Activated CD4-positive, alpha-beta T cell treated with anti-CD3 and anti-CD28 coated beads, Interleukin-2, amount 10 ng/mL, durations not matched to agents 7 days and 5 days (primary cell): ENCODE measurements around the gene CXCR5. TPM values are rescaled to one million over a fixed set of nuclear protein-coding genes. Genes with fewer than 3 reads are reported as not detected.

Experiments used
- CTCF ChIA-PET: fragments of 350-600 bp; sonication (Branson Sonifier 250); formaldehyde crosslinking; loops from one replicate; lab custom pipeline; 2021; ENCODE audit warnings: antibody characterized with exemption; lab: Charles Lee
- POLR2A ChIA-PET: fragments of 350-600 bp; sonication (Branson Sonifier 250); formaldehyde crosslinking; loops from one replicate; lab custom pipeline; 2021; ENCODE audit warnings: antibody characterized with exemption; lab: Charles Lee
- DNase-seq: peaks from one replicate; pipeline ENCODE4 v3.0.0-alpha.2; 2020
- H3K27ac Mint-ChIP-seq: one replicate; pipeline ENCODE4 v1.8.0; 2021; ENCODE audit warnings: mild to moderate bottlenecking, moderate library complexity, mixed read lengths
- H3K27me3 Mint-ChIP-seq: one replicate; pipeline ENCODE4 v1.8.0; 2021; ENCODE audit warnings: mixed read lengths
- H3K36me3 Mint-ChIP-seq: one replicate; pipeline ENCODE4 v1.8.0; 2021; ENCODE audit warnings: low read depth, mixed read lengths
- H3K4me1 Mint-ChIP-seq: one replicate; pipeline ENCODE4 v1.8.0; 2021; ENCODE audit warnings: mixed read lengths
- H3K4me3 Mint-ChIP-seq: one replicate; pipeline ENCODE4 v1.8.0; 2021; ENCODE audit warnings: mild to moderate bottlenecking, moderate library complexity, mixed read lengths
- H3K9me3 Mint-ChIP-seq: one replicate; pipeline ENCODE4 v1.8.0; 2021; ENCODE audit warnings: mixed read lengths
- total RNA-seq, 2 experiments: library from RNA; stranded (reverse); gene quantifications; one replicate each; pipeline ENCODE4 v1.2.3, GENCODE V29; 2021

Gene CXCR5
- total RNA-seq, 2 experiments from 2014 or later = 0.50 to 0.52 TPM

DNA sequence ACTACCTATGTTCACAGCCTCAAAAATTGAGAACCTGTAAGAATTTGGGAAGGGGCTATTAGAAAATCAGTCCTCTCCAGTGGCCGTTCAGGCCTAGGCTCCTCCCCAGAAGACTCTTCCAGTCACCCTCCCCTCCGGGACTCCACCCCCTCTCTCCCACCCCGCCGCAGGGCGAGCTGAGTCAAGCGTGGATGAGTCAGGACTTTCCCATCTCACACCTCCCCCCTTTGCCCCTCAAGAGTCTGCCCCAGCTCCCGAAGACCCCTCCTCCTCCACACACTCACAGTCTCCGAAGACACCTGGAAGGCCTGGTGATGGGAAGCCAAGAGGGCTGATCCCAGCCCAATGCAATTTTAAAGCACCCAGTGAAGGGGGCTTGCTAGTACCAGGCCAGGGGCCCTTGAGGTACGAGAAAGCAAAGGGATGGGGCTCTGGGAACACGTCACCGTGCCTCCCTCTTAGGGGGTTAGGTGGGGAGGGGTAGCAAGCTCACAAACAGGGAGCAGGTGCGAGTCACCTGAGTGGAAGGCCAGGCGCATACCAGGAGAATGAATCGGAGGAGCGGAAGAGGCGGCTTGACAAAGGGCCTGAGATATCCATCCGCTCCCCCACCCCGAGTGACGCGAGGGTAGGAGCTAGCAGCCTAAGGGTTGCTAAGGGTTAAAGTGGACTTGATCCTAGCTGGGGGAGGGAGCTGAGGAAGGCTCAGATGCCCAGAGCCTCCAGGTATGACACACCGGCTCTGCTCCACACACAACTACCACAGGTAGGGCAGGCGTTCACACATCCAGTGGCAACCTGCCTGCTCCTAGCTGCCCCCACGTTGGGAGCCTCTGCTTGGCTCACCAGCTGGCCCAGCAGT is 28.4 kb downstream of the CXCR5 start:
- peaks cover 54% of the 10 kb centered on the region for H3K36me3 Mint-ChIP-seq
- peak overlapping the region; percentile 72 for H3K4me3 Mint-ChIP-seq
- peaks cover 82% of the 10 kb centered on the region for H3K4me1 Mint-ChIP-seq
- peak overlapping the region; percentile 94 for H3K27ac Mint-ChIP-seq
- H3K27me3 Mint-ChIP-seq = no peaks in the 10 kb centered on the region
- POLR2A ChIA-PET = interaction anchor here (0.6 to 0.9 kb wide), 3 partner anchors 14 to 32 kb away, joined by 3 to 7 read pairs (median 5); partner anchors contain the start of gene BCL9L
- peak; percentile 51 for DNase-seq
- CTCF ChIA-PET = interaction anchor here (0.7 to 1.8 kb wide), 8 partner anchors 17 to 124 kb away, joined by 3 to 12 read pairs (median 3); partner anchors contain the start of gene UPK2
- no peaks in the 10 kb centered on the region for H3K9me3 Mint-ChIP-seq

DNA sequence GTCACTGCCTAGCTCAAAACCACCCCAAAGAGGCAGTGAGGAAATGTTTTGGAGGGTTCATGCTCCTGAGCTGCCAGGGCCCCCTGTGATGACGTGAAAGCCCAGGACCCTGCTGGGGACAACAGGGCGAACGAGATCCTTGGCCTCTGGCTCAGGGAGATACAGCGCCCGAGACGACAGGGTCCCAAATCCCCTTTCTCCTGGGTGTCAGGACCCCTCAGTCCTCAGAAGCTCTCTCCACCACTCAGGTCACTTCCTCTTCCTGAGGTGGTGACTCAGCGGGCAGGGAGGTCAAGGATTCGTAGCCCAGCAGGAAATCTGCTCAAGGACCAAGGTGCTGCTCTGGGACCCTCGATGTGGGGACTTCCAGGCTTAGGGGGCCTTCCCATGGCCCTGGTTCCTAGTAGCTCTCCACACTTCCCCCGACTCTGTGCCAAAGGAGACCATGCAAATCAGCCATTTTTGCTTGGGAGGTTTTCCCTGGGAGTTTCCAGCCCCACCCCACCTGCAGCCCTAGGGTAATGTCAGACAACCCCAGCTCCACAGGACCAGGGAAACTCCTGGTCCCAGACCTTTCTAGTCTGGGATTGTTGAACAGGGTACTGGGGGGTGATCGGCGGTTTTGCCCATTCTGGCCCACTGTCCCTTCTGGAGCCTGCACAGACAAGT is 29.2 kb downstream of the CXCR5 start:
- peak overlapping the region; percentile 94 for H3K27ac Mint-ChIP-seq
- peak overlapping the region; percentile 72 for H3K4me3 Mint-ChIP-seq
- peaks cover 55% of the 10 kb centered on the region for H3K36me3 Mint-ChIP-seq
- DNase-seq = no peak
- CTCF ChIA-PET = interaction anchor here (0.6 to 1.8 kb wide), 9 partner anchors 18 to 162 kb away, joined by 3 to 12 read pairs (median 3); partner anchors contain the start of gene UPK2
- no peaks in the 10 kb centered on the region for H3K27me3 Mint-ChIP-seq
- no peaks in the 10 kb centered on the region for H3K9me3 Mint-ChIP-seq
- POLR2A ChIA-PET = interaction anchor here (0.6 to 1.5 kb wide), 3 partner anchors 9 to 31 kb away, joined by 3 to 5 read pairs (median 5); partner anchors contain the start of gene BCL9L
- H3K4me1 Mint-ChIP-seq = peaks cover 82% of the 10 kb centered on the region

DNA sequence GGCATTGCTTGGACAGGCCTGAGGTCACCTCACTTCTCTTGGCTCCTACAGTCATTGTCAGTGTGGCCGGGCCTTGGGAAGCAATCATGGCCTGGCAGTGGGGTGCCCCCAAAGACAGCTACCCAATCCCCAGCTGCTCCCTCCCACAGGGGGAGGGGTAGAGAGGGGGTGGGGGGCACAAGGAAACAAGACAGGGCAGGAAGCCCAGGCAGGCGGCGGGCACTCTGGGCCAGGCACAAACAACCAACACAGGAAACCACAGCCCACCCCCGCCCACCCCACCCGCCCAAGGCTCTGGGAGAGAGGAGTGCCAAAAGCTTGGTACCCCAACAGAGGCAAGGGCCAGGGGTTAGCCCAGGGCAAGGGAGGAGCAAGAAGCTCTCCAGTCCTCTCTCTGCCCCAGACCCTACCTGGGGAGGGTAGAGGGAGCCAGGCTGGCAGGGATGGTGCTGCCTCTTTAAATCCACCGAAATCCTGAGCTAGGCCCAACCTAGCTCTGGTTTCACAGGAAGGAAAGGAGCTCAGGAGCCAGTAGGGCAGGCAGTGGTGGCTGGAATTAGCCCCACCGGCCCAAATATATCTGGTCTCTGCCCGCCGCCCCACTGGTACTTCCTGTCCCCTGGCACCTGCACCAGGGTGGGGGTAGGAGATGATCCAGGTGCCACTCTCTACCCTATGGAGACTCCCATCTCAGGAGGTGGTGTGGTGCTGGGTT is 29.9 kb downstream of the CXCR5 start:
- Mint-ChIP-seq H3K27me3 (no peaks in the 10 kb centered on the region), H3K9me3 (no peaks in the 10 kb centered on the region), H3K36me3 (peaks cover 53% of the 10 kb centered on the region), H3K4me1 (peaks cover 82% of the 10 kb centered on the region), H3K4me3 (peak overlapping the region; percentile 72), H3K27ac (peak overlapping the region; percentile 94)
- POLR2A ChIA-PET = interaction anchor here (0.6 to 1.5 kb wide), 2 partner anchors 9 to 124 kb away, joined by 5 to 11 read pairs; no protein-coding TSS in a partner anchor
- CTCF ChIA-PET = interaction anchor here (0.5 to 1.8 kb wide), 6 partner anchors 18 to 161 kb away, joined by 3 to 12 read pairs (median 3); partner anchors contain the start of gene UPK2
- DNase-seq = peak; percentile 40

DNA sequence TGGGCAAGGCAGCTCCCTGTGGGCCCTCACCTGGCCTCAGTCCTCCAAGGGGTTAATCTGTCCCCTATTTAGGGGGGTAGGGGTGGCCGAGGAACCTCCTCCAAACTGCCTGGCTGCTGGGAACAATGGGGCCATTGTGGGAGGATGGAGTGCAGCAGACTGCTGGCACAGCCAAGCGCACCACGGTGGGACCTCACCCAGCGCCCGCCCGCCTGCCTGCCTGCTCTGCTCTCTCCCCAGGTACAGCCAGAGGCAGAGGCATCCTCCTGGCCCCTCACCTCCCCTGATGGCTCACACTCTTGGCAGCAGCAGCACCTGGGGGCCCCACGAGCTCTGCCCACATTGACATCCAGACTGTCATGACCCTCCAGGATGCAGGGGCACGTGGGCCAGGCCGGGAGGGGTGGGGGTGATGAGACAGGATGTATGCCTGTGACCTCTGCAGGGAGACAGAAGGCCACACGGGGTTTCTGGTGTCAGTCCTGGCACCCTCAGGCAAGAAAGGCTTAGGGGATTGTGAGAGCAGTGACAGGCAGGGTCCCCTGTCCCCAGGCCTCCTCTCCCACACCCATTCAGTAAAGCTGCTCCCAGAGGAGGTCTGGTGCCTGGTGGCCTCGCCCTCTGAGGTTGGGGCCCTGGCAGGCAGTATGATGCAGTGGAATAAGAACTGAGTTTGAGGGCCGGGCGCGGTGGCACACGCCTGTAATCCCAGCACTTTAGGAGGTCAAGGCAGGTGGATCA is 30.7 kb downstream of the CXCR5 start:
- CTCF ChIA-PET = interaction anchor here (0.5 to 1.3 kb wide), 3 partner anchors 22 to 56 kb away, joined by 3 to 5 read pairs (median 3); partner anchors contain the start of gene UPK2
- peaks cover 83% of the 10 kb centered on the region for H3K4me1 Mint-ChIP-seq
- no peaks in the 10 kb centered on the region for H3K9me3 Mint-ChIP-seq
- peak overlapping the region; percentile 94 for H3K27ac Mint-ChIP-seq
- H3K36me3 Mint-ChIP-seq = peaks cover 48% of the 10 kb centered on the region
- no peaks in the 10 kb centered on the region for H3K27me3 Mint-ChIP-seq
- POLR2A ChIA-PET = interaction anchor here (0.6 to 1.5 kb wide), 2 partner anchors 8 to 125 kb away, joined by 5 to 11 read pairs; no protein-coding TSS in a partner anchor
- DNase-seq = peak; percentile 81
- peak overlapping the region; percentile 70 for H3K4me3 Mint-ChIP-seq

DNA sequence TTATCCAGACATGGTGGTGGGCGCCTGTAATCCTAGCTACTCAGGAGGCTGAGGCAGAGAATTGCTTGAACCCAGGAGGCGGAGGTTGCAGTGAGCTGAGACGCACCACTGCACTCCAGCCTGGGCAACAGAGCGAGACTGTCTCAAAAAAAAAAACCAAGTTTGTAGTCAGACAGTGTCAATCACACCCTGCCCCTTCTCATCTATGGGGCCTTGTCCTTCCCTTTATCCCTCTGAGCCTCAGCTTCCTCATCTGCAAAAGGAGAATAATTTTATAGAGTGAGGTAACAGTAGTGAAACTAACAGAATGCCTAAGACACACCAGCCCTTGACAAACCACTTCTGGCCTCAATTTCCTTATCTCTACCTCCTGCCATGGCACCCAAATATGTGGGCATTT is 31.3 kb downstream of the CXCR5 start:
- Mint-ChIP-seq H3K27me3 (no peaks in the 10 kb centered on the region), H3K36me3 (peaks cover 50% of the 10 kb centered on the region), H3K27ac (peak overlapping the region; percentile 94), H3K4me3 (peak overlapping the region; percentile 70), H3K9me3 (no peaks in the 10 kb centered on the region), H3K4me1 (peaks cover 86% of the 10 kb centered on the region)
- ChIA-PET CTCF (interaction anchor here (1.1 to 1.3 kb wide), 2 partner anchors 11 to 21 kb away, joined by 3 to 5 read pairs; no protein-coding TSS in a partner anchor), POLR2A (no interaction called here)
- DNase-seq = no peak

DNA sequence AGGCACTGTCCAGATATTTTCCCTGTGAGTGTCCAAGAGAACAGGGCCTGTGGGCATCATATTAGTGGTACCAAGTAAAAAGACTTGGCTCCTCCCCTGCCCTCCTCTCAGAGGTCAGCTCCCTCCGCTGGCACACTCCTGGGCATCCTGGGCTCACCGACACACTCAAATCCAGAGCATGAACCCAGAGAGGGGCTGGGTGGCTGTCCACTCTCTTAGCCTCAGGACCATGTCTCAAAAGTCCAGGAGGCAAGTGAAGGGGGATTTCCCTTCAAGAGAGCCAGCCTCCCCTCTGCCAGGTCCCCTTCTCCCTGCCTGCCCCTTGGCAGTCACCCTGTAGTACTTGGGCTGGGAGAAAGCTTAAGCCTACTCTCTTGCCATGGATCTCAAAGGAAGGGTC is 31.7 kb downstream of the CXCR5 start:
- POLR2A ChIA-PET = no interaction called here
- Mint-ChIP-seq H3K27ac (peak overlapping the region; percentile 94), H3K4me1 (peaks cover 90% of the 10 kb centered on the region), H3K9me3 (no peaks in the 10 kb centered on the region), H3K4me3 (peak overlapping the region; percentile 70), H3K27me3 (no peaks in the 10 kb centered on the region), H3K36me3 (peaks cover 53% of the 10 kb centered on the region)
- DNase-seq = no peak
- CTCF ChIA-PET = interaction anchor here (1.0 to 1.1 kb wide), 2 partner anchors 11 to 41 kb away, joined by 3 read pairs; partner anchors contain the start of gene UPK2

DNA sequence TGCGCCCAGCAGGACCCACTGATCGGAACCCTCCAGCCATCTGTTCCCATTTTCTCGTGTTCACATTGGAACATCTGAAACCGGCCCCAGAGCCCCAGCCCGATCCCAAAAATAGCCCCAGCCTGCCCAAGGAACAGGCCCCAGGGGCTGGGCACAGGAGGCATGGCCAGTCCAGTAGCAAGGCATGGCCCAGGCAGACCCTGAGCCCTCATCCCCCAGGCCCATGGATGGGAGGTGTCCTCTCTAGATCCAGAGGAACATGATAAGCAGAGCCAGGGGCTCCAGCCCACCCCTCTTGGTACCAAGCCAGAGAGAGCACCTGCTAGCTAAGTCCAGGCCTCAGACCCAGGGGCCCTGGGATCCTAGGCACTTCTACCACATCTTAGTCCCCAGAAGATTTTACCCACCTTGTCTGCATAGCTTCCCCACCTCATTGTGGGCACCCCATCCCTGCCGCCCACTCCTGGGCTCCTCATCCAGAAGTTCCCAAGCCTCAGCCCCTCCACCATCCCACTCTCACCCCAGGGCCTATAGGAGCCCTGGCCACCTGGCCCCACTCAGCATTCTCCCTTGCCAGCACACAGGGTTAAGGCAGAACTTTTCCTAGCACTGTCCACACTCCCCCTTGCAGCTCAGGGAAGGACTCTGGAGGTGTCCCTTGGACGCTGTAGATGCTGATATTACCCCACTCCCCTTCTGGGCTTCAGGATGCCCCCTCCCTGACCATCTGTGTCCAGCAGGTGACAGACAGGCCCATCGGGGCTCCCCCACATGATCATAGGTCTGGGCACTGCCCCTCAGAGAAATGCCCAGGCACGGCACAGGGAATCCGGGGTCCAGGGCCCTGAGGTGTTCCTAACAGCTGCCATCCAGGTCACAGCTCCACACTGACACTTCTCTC is 32.5 kb downstream of the CXCR5 start:
- ChIA-PET CTCF (interaction anchor here (0.8 to 1.1 kb wide), 3 partner anchors 12 to 40 kb away, joined by 3 to 4 read pairs (median 3); partner anchors contain the start of gene UPK2), POLR2A (no interaction called here)
- H3K4me3 Mint-ChIP-seq = peak overlapping the region; percentile 70
- no peaks in the 10 kb centered on the region for H3K27me3 Mint-ChIP-seq
- H3K27ac Mint-ChIP-seq = peak overlapping the region; percentile 94
- peaks cover 55% of the 10 kb centered on the region for H3K36me3 Mint-ChIP-seq
- no peak for DNase-seq
- no peaks in the 10 kb centered on the region for H3K9me3 Mint-ChIP-seq
- H3K4me1 Mint-ChIP-seq = peaks cover 93% of the 10 kb centered on the region

DNA sequence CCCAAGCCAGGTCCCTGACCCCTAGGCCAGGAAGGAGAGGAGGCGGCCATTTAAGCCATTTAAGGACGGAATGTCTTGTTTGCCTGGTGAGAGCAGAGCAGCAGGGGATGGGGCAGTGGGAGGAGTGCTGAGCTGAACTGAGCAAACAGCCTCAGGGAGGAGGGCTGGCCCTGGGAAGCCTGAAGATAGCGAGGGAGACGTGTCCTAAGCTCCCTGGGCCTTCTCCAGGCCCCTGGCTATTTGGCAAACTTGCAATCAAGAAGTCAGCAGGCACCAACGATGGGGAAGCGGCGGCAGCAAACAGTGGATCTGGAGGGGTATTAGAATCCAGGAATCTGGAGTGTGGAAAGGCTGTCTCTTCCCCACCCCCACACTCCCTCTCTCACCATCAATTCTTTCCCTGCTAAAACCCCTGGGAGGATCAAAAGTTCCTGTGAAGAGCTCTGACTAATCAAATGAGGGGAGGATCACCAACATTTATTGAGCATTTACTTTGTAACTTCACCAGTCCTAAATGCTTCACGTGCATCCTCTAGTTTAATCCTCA is 33.2 kb downstream of the CXCR5 start:
- H3K36me3 Mint-ChIP-seq = peaks cover 51% of the 10 kb centered on the region
- H3K27me3 Mint-ChIP-seq = no peaks in the 10 kb centered on the region
- H3K4me3 Mint-ChIP-seq = peak overlapping the region; percentile 82
- DNase-seq = no peak
- peaks cover 92% of the 10 kb centered on the region for H3K4me1 Mint-ChIP-seq
- ChIA-PET POLR2A (no interaction called here), CTCF (interaction anchor here (0.8 kb wide), 1 partner anchor 21 kb away, joined by 4 read pairs; no protein-coding TSS in a partner anchor)
- H3K27ac Mint-ChIP-seq = peak overlapping the region; percentile 94
- no peaks in the 10 kb centered on the region for H3K9me3 Mint-ChIP-seq

DNA sequence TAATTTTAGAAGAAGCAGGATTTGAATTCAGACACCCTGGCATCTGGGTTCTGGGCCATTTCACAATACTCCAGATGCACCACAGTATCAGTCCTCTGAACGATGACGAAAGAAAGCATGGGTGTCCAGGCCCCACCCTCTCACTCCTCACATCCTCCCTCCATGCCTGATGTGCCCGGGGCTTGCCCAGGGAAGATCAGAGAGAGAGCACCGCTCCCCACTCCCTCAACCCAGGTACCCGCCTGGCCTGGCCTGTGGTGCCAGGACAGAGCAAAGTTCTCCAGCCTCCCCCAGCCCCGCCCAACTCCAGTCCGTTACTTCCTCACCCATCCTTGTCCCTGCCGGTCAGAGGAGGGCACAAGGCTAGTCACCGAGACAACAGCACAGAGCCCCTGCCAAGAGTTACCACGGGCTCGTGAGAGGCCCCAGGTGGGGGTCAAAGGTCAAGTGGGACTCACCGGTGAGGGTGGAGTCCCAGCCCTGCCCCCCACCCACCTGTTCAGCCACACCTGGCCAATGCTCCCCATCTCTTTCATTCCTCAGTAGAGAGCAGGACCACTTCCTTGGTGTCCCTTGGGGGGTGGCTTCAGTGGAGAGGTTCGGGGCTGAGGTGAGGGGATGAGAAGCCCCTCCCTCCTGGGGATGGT is 33.9 kb downstream of the CXCR5 start:
- POLR2A ChIA-PET = no interaction called here
- CTCF ChIA-PET = no interaction called here
- Mint-ChIP-seq H3K4me1 (peaks cover 85% of the 10 kb centered on the region), H3K9me3 (no peaks in the 10 kb centered on the region), H3K27ac (peak overlapping the region; percentile 94), H3K36me3 (peaks cover 49% of the 10 kb centered on the region), H3K4me3 (peak overlapping the region; percentile 82), H3K27me3 (no peaks in the 10 kb centered on the region)
- DNase-seq = peak; percentile 55

DNA sequence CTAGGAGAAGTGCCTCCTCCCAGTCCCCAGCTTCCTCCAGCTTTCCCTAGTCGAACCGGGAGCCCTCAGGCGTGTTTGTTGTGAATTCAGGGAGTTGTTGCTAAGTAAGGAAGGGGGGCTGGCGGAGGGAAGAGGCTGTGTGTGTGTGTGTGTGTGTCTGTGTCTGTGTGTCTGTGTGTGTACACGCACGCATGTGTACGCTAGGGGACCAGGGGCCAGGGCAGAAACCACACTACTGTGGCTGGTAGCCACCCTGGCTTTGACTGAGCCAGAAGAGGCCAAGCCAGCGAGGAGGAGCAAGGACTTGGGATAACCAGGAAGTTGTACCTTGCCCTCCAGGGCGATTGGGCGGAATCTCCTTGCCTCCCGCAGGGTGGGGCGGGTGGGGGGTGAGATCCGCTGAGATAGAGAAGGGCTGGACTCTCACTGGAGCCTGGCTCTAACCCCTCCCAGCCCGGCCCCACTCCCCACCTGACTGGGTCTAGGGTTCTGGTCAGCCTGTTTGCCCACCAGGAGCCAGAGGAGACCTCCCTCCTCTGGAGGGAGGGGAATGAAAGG is 34.5 kb downstream of the CXCR5 start:
- peaks cover 54% of the 10 kb centered on the region for H3K36me3 Mint-ChIP-seq
- ChIA-PET POLR2A (interaction anchor here (0.6 kb wide), 1 partner anchor 125 kb away, joined by 3 read pairs; no protein-coding TSS in a partner anchor), CTCF (no interaction called here)
- peak; percentile 36 for DNase-seq
- H3K9me3 Mint-ChIP-seq = no peaks in the 10 kb centered on the region
- H3K27me3 Mint-ChIP-seq = no peaks in the 10 kb centered on the region
- H3K4me1 Mint-ChIP-seq = peaks cover 83% of the 10 kb centered on the region
- peak overlapping the region; percentile 94 for H3K27ac Mint-ChIP-seq
- H3K4me3 Mint-ChIP-seq = peak overlapping the region; percentile 82
